Liver (tissue), 3 donors: ENCODE data around the gene FBXO7.

ENCODE experiments used
- EGR1 ChIP-seq, 2 donors: IDR thresholded peaks; 2 replicates each; pipeline ENCODE4 v1.6.1; 2016 to 2018; ENCODE audit warnings: antibody characterized with exemption in 2 of 2, low read depth in 2 of 2
- RAD21 ChIP-seq, 2 donors: IDR thresholded peaks; 2 replicates each; pipeline ENCODE4 v1.6.1; 2016; ENCODE audit warnings: antibody characterized with exemption in 2 of 2, mild to moderate bottlenecking in 2 of 2
- SP1 ChIP-seq: IDR thresholded peaks from 2 replicates; pipeline ENCODE4 v1.6.1; 2018; ENCODE audit warnings: antibody characterized with exemption, mild to moderate bottlenecking
- TAF1 ChIP-seq: conservative IDR thresholded peaks from 2 replicates; pipeline ENCODE4 v1.6.1; 2016; ENCODE audit warnings: antibody characterized with exemption, mild to moderate bottlenecking
- YY1 ChIP-seq: IDR thresholded peaks from 2 replicates; pipeline ENCODE4 v1.6.1; 2016; ENCODE audit warnings: antibody characterized with exemption, mild to moderate bottlenecking
- TF ChIP-seq, protein P1 (sequence below): fragments of 150-350 bp; IDR thresholded peaks from 2 replicates; pipeline ENCODE4 v1.5.1; 2017; ENCODE audit warnings: improper control_type of control experiment, low read depth, low read length; ENCODE audit not compliant: missing input control
- TF ChIP-seq, protein P2 (sequence below): IDR thresholded peaks from 2 replicates; pipeline ENCODE4 v1.6.1; 2016; ENCODE audit warnings: antibody characterized with exemption, mild to moderate bottlenecking
- donor health status: healthy.
- donor health status: healthy.

DNA sequence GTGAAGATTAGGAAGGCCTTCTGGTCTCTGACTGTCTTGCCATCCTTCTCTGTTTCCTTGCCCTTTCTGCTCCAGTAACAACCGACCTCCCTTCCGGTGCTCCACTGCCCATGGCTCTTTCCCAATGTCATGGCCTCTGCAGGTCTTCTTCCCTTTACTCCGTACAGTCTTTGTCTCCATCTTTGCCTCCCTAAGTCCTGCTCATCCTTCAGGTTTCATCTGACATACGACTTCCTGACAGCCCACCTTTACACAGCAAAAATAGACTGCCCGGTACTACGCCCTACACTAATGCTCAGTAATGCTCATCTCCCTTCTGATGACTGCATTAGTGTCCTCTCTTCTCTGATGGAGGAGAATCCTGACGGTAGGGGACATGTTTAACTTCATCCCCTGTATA is 63.9 kb downstream of the FBXO7 start:
- TF ChIP-seq, protein P1, sequence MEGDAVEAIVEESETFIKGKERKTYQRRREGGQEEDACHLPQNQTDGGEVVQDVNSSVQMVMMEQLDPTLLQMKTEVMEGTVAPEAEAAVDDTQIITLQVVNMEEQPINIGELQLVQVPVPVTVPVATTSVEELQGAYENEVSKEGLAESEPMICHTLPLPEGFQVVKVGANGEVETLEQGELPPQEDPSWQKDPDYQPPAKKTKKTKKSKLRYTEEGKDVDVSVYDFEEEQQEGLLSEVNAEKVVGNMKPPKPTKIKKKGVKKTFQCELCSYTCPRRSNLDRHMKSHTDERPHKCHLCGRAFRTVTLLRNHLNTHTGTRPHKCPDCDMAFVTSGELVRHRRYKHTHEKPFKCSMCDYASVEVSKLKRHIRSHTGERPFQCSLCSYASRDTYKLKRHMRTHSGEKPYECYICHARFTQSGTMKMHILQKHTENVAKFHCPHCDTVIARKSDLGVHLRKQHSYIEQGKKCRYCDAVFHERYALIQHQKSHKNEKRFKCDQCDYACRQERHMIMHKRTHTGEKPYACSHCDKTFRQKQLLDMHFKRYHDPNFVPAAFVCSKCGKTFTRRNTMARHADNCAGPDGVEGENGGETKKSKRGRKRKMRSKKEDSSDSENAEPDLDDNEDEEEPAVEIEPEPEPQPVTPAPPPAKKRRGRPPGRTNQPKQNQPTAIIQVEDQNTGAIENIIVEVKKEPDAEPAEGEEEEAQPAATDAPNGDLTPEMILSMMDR: no peak
- TF ChIP-seq RAD21 (IDR thresholded peaks at IDR 0.05): no peak
- TF ChIP-seq YY1: no peak
- TF ChIP-seq, protein P2, sequence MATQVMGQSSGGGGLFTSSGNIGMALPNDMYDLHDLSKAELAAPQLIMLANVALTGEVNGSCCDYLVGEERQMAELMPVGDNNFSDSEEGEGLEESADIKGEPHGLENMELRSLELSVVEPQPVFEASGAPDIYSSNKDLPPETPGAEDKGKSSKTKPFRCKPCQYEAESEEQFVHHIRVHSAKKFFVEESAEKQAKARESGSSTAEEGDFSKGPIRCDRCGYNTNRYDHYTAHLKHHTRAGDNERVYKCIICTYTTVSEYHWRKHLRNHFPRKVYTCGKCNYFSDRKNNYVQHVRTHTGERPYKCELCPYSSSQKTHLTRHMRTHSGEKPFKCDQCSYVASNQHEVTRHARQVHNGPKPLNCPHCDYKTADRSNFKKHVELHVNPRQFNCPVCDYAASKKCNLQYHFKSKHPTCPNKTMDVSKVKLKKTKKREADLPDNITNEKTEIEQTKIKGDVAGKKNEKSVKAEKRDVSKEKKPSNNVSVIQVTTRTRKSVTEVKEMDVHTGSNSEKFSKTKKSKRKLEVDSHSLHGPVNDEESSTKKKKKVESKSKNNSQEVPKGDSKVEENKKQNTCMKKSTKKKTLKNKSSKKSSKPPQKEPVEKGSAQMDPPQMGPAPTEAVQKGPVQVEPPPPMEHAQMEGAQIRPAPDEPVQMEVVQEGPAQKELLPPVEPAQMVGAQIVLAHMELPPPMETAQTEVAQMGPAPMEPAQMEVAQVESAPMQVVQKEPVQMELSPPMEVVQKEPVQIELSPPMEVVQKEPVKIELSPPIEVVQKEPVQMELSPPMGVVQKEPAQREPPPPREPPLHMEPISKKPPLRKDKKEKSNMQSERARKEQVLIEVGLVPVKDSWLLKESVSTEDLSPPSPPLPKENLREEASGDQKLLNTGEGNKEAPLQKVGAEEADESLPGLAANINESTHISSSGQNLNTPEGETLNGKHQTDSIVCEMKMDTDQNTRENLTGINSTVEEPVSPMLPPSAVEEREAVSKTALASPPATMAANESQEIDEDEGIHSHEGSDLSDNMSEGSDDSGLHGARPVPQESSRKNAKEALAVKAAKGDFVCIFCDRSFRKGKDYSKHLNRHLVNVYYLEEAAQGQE: no peak
- no peak for TF ChIP-seq SP1
- TF ChIP-seq EGR1 (IDR thresholded peaks at IDR 0.05; ENCODE audit: low read depth in 2 of 2): no peak
- TF ChIP-seq TAF1: no peak
